Glomerular endothelial cell (primary cell): ENCODE data around the gene ECHDC3. TPM values are rescaled to one million over a fixed set of nuclear protein-coding genes. Genes with fewer than 3 reads are reported as not detected.
"Not testable (repeated sequence)": the region's sequence is repeated elsewhere in the genome, so short reads cannot be mapped to it uniquely, and the experiment has no call there.

Experiments
- DNase-seq: peaks from one replicate; pipeline ENCODE4 v3.0.0-alpha.2; 2011; ENCODE audit warnings: low read depth, low spot score; ENCODE audit errors: extremely low read depth
- total RNA-seq: library from RNA; depleted of rRNA; stranded (reverse); fragments of >200 nt; gene quantifications from 2 replicates; pipeline ENCODE4 v1.2.3, GENCODE V29; 2015

The ECHDC3 gene
- 3.7 and 7.1 TPM in 2 replicates for total RNA-seq

GRCh38 chr10:11742009-11742778 lies at the start of gene ECHDC3:
TSS of gene ECHDC3 (plus strand) at chr10:11742382. CDS start at chr10:11742577, 195 bp downstream.
- no peak for DNase-seq

- no peak for DNase-seq
Measured at GRCh38 chr10:11693376-11693775, 48.8 kb upstream of the ECHDC3 start.

- DNase-seq = no peak
Measured at GRCh38 chr10:11695779-11696178, 46.4 kb upstream of the ECHDC3 start.

GRCh38 chr10:11697718-11698527 lies 44.3 kb upstream of the ECHDC3 start:
- no peak for DNase-seq

GRCh38 chr10:11698691-11699549 lies 43.3 kb upstream of the ECHDC3 start:
- no peak for DNase-seq

GRCh38 chr10:11699550-11700097 lies 42.6 kb upstream of the ECHDC3 start:
- no peak for DNase-seq

- no peak for DNase-seq
Measured at GRCh38 chr10:11700539-11700938, 41.6 kb upstream of the ECHDC3 start.

- no peak for DNase-seq
Measured at GRCh38 chr10:11701451-11702095, 40.6 kb upstream of the ECHDC3 start.

- DNase-seq = no peak
Measured at GRCh38 chr10:11702264-11702663, 39.9 kb upstream of the ECHDC3 start.

GRCh38 chr10:11704092-11704491 lies 38.1 kb upstream of the ECHDC3 start:
- no peak for DNase-seq

GRCh38 chr10:11705722-11706121 lies 36.5 kb upstream of the ECHDC3 start:
- DNase-seq = no peak

- no peak for DNase-seq
Measured at GRCh38 chr10:11706895-11707567, 35.2 kb upstream of the ECHDC3 start.

GRCh38 chr10:11707624-11708350 lies 34.4 kb upstream of the ECHDC3 start:
- DNase-seq = no peak

- not testable (repeated sequence) for DNase-seq
Measured at GRCh38 chr10:11708801-11709200, 33.4 kb upstream of the ECHDC3 start.

GRCh38 chr10:11712744-11713143 lies 29.4 kb upstream of the ECHDC3 start:
- DNase-seq = no peak

- DNase-seq = no peak
Measured at GRCh38 chr10:11713186-11713743, 28.9 kb upstream of the ECHDC3 start.

- DNase-seq = no peak
Measured at GRCh38 chr10:11713963-11714362, 28.2 kb upstream of the ECHDC3 start.

GRCh38 chr10:11714750-11715365 lies 27.3 kb upstream of the ECHDC3 start:
- DNase-seq = no peak
